BLaER1 (cell line): Measurements from ENCODE around the gene ANKS1B.

Experiments used
- H3K27ac ChIP-seq: shearing (Covaris generic); formaldehyde crosslinking; 2 replicates; pipeline ENCODE4 v1.8.1; 2022
- H3K27me3 ChIP-seq: shearing (Covaris generic); formaldehyde crosslinking; 2 replicates; pipeline ENCODE4 v1.8.1; 2022
- H3K36me3 ChIP-seq: shearing (Covaris generic); formaldehyde crosslinking; 2 replicates; pipeline ENCODE4 v1.8.1; 2022
- H3K4me1 ChIP-seq: shearing (Covaris generic); formaldehyde crosslinking; 2 replicates; pipeline ENCODE4 v1.8.1; 2022
- H3K4me2 ChIP-seq: shearing (Covaris generic); formaldehyde crosslinking; 2 replicates; pipeline ENCODE4 v1.8.1; 2022
- H3K4me3 ChIP-seq: shearing (Covaris generic); formaldehyde crosslinking; 2 replicates; pipeline ENCODE4 v1.8.1; 2022
- H3K9ac ChIP-seq: shearing (Covaris generic); formaldehyde crosslinking; 2 replicates; pipeline ENCODE4 v1.8.1; 2022
- H3K9me3 ChIP-seq: shearing (Covaris generic); formaldehyde crosslinking; 2 replicates; pipeline ENCODE4 v1.8.1; 2022
- H4K20me1 ChIP-seq: shearing (Covaris generic); formaldehyde crosslinking; 2 replicates; pipeline ENCODE4 v1.8.1; 2022
- Cebpa-rat ChIP-seq: shearing (Covaris generic); IDR thresholded peaks from 2 replicates; pipeline ENCODE4 v1.8.1; 2022

The ANKS1B gene

DNA sequence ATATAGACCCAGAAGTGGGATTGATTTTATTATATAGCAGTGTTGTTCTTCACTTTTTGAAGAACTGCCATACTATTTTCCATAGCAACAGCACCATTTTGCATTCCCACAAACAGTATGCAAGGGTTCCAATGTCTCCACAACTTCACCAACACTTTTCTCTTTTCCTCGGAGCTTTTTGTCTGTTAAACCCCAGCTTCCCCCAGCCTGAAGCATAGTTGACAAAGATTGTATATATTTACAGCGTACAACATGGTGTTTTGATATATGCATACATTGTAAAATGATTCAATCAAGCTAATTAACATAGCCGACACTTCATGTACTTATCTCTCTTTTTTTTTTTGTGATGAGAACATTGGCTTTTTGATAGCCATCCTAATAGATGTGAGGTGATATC, 982.6 kb downstream of the ANKS1B start:
- no peak for TF ChIP-seq Cebpa-rat
- Histone ChIP-seq H3K4me3 (no peak overlapping the region), H3K36me3 (peaks cover 20% of the 10 kb centered on the region), H3K27ac (no peak overlapping the region), H3K9me3 (no peaks in the 10 kb centered on the region), H3K4me1 (no peaks in the 10 kb centered on the region), H3K27me3 (no peaks in the 10 kb centered on the region), H4K20me1 (no peaks in the 10 kb centered on the region; the same call in 1 of the 2 replicates), H3K9ac (no peak overlapping the region), H3K4me2 (no peak overlapping the region)

- no peak overlapping the region for H3K4me2 ChIP-seq
- H3K27ac ChIP-seq = no peak overlapping the region
- H3K4me1 ChIP-seq = no peaks in the 10 kb centered on the region
- no peak overlapping the region for H3K4me3 ChIP-seq
- H3K27me3 ChIP-seq = no peaks in the 10 kb centered on the region
- peaks cover 20% of the 10 kb centered on the region for H3K36me3 ChIP-seq
- H3K9ac ChIP-seq = no peak overlapping the region
- no peaks in the 10 kb centered on the region for H3K9me3 ChIP-seq
- no peaks in the 10 kb centered on the region for H4K20me1 ChIP-seq
- TF ChIP-seq Cebpa-rat = no peak
Measured at GRCh38 chr12:98999559-98999958, 985.2 kb downstream of the ANKS1B start.

DNA sequence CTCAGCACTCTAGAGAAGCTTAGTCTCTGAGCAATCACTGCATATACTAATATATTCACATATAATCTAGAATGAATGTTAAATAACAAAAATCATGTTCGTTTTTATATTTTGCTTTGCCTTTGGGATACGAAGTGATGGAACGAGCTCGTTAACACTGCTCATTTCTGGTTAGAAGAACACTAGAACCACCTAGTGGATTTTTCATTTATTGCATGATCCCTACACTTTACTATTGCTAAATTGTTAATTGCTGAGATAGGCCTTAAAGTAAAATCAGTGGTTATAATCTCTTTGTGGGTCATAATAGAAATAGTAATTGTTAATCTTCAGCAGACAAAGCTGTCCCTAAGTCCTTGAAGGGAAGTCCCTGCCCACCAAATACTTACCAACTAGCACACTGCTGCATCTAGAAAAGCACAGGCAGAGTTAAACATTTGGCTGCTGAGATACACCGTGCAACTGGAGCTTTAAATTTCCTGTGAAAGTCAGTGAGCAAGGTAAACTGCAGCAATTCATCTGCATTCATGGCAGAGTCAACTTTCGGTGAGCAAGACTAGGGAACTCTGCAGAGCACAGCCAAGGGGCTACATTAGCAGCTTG, 985.9 kb downstream of the ANKS1B start:
- no peaks in the 10 kb centered on the region for H3K27me3 ChIP-seq
- H4K20me1 ChIP-seq = no peaks in the 10 kb centered on the region
- H3K27ac ChIP-seq = no peak overlapping the region
- H3K9me3 ChIP-seq = no peaks in the 10 kb centered on the region
- no peak for TF ChIP-seq Cebpa-rat
- H3K4me2 ChIP-seq = no peak overlapping the region
- peaks cover 21% of the 10 kb centered on the region for H3K36me3 ChIP-seq
- no peaks in the 10 kb centered on the region for H3K4me1 ChIP-seq
- no peak overlapping the region for H3K9ac ChIP-seq
- H3K4me3 ChIP-seq = no peak overlapping the region

- no peaks in the 10 kb centered on the region for H3K9me3 ChIP-seq
- H4K20me1 ChIP-seq = no peaks in the 10 kb centered on the region
- H3K27me3 ChIP-seq = no peaks in the 10 kb centered on the region
- TF ChIP-seq Cebpa-rat = no peak
- H3K27ac ChIP-seq = no peak overlapping the region
- H3K4me3 ChIP-seq = no peak overlapping the region
- H3K9ac ChIP-seq = no peak overlapping the region
- no peak overlapping the region for H3K4me2 ChIP-seq
- no peaks in the 10 kb centered on the region for H3K4me1 ChIP-seq
- peaks cover 17% of the 10 kb centered on the region for H3K36me3 ChIP-seq
Measured at GRCh38 chr12:98997899-98998298, 986.8 kb downstream of the ANKS1B start.

- Histone ChIP-seq H3K4me3 (no peak overlapping the region), H3K27ac (no peak overlapping the region), H3K27me3 (no peaks in the 10 kb centered on the region), H4K20me1 (no peaks in the 10 kb centered on the region), H3K9ac (no peak overlapping the region), H3K4me1 (no peaks in the 10 kb centered on the region), H3K36me3 (peaks cover 24% of the 10 kb centered on the region), H3K4me2 (no peak overlapping the region), H3K9me3 (peaks cover 23% of the 10 kb centered on the region)
- TF ChIP-seq Cebpa-rat = no peak
Measured at GRCh38 chr12:98990648-98991047, 994.1 kb downstream of the ANKS1B start.

GRCh38 chr12:98985156-98985555, 999.6 kb downstream of the ANKS1B start:
- Histone ChIP-seq H3K4me2 (no peak overlapping the region), H3K36me3 (peaks cover 45% of the 10 kb centered on the region; the same call in 1 of the 2 replicates), H3K27ac (no peak overlapping the region), H3K9me3 (peaks cover 50% of the 10 kb centered on the region), H3K9ac (no peak overlapping the region), H3K4me1 (no peaks in the 10 kb centered on the region), H4K20me1 (no peaks in the 10 kb centered on the region), H3K27me3 (no peaks in the 10 kb centered on the region), H3K4me3 (no peak overlapping the region)
- TF ChIP-seq Cebpa-rat = no peak

GRCh38 chr12:98983647-98984046, 1001.1 kb downstream of the ANKS1B start:
- Histone ChIP-seq H3K4me3 (no peak overlapping the region), H3K9ac (no peak overlapping the region), H3K9me3 (peaks cover 43% of the 10 kb centered on the region), H3K27ac (no peak overlapping the region), H3K36me3 (peaks cover 39% of the 10 kb centered on the region; the same call in 1 of the 2 replicates), H3K27me3 (no peaks in the 10 kb centered on the region), H4K20me1 (no peaks in the 10 kb centered on the region), H3K4me2 (no peak overlapping the region), H3K4me1 (no peaks in the 10 kb centered on the region)
- no peak for TF ChIP-seq Cebpa-rat

- TF ChIP-seq Cebpa-rat = no peak
- Histone ChIP-seq H3K27ac (no peak overlapping the region), H3K9ac (no peak overlapping the region), H3K4me2 (no peak overlapping the region), H3K4me3 (no peak overlapping the region), H3K9me3 (peaks cover 26% of the 10 kb centered on the region), H3K4me1 (no peaks in the 10 kb centered on the region), H4K20me1 (no peaks in the 10 kb centered on the region), H3K27me3 (no peaks in the 10 kb centered on the region), H3K36me3 (peaks cover 34% of the 10 kb centered on the region; the same call in 1 of the 2 replicates)
Measured at GRCh38 chr12:98980508-98980907, 1004.2 kb downstream of the ANKS1B start.

DNA sequence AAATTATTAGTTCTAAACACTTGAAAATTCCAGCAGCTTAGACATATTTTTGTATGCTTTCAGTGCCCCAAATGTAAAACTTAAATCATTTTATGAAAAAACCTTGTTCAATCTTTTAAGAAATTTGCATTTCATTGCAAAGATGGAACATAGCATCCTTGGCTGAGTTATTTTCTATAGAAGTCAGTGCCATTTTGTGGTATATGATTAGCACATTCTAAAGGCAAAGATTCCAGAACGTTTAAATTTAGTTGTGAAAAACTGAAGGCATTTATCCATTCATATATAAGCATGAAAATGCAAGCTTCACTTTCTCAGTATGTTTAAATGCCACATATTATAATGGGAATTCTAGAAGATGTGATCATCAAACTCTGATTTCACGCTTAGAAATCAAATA, 1007.5 kb downstream of the ANKS1B start:
- H3K4me2 ChIP-seq = no peak overlapping the region
- H3K27me3 ChIP-seq = no peaks in the 10 kb centered on the region
- peaks cover 10% of the 10 kb centered on the region; the same call in 1 of the 2 replicates for H3K9me3 ChIP-seq
- no peaks in the 10 kb centered on the region for H3K4me1 ChIP-seq
- no peaks in the 10 kb centered on the region for H4K20me1 ChIP-seq
- TF ChIP-seq Cebpa-rat = no peak
- H3K36me3 ChIP-seq = peaks cover 20% of the 10 kb centered on the region; the same call in 1 of the 2 replicates
- no peak overlapping the region for H3K9ac ChIP-seq
- no peak overlapping the region for H3K4me3 ChIP-seq
- H3K27ac ChIP-seq = no peak overlapping the region

DNA sequence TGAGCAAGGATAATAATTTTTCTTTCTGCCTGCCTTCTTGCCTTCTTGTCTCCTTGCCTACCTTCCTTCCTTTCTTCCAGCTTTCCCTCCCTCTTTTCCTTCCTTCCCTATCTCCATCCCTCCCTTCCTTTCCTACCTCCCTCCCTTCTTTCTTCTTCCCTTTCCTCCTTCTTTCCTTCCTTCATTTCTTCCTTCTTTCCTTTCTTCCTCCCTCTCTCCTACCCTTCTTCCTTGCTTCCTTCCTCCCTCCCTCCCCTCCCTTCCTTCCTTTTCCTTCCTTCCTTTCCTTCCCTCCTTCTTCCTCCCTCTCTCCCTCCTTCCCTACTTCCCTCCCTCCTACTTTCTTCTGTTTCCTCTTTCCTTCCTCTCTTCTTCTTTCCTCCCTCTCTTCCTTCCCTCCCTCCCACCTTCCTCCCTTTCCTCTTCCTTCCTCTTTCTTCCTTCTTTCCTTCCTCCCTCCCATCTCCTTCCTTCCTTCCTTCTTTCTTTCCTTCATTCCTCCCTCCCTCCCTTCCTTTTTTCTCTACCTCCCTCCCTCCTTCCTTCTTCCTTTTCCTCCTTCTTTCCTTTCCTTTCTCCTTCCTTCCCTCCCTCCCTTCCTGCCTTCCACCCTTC, 1009.9 kb downstream of the ANKS1B start:
- Histone ChIP-seq H4K20me1 (no peaks in the 10 kb centered on the region), H3K27me3 (no peaks in the 10 kb centered on the region), H3K9ac (no peak overlapping the region), H3K9me3 (no peaks in the 10 kb centered on the region), H3K4me3 (no peak overlapping the region), H3K36me3 (peaks cover 14% of the 10 kb centered on the region), H3K4me2 (no peak overlapping the region), H3K4me1 (no peaks in the 10 kb centered on the region), H3K27ac (no peak overlapping the region)
- TF ChIP-seq Cebpa-rat = no peak
